Ishikawa (cell line): Measurements from ENCODE around the gene ZCCHC24.

Source experiments
- CEBPB ChIP-seq: IDR thresholded peaks from 2 replicates; pipeline ENCODE4 v1.6.1; 2012
- CREB1 ChIP-seq: IDR thresholded peaks from 2 replicates; pipeline ENCODE4 v1.6.1; 2012; ENCODE audit warnings: low read depth
- EGR1 ChIP-seq: IDR thresholded peaks from 2 replicates; pipeline ENCODE4 v1.6.1; 2012
- EP300 ChIP-seq: IDR thresholded peaks from 2 replicates; pipeline ENCODE4 v1.6.1; 2012; ENCODE audit warnings: borderline replicate concordance
- FOXM1 ChIP-seq: IDR thresholded peaks from 2 replicates; pipeline ENCODE4 v1.6.1; 2012; ENCODE audit warnings: low read depth, borderline replicate concordance
- MAX ChIP-seq: IDR thresholded peaks from 2 replicates; pipeline ENCODE4 v1.6.1; 2012
- NFIC ChIP-seq: IDR thresholded peaks from 2 replicates; pipeline ENCODE4 v1.6.1; 2012
- RAD21 ChIP-seq: IDR thresholded peaks from 2 replicates; pipeline ENCODE4 v1.6.1; 2012; ENCODE audit warnings: low read depth
- REST ChIP-seq: IDR thresholded peaks from 2 replicates; pipeline ENCODE4 v1.6.1; 2012; ENCODE audit warnings: low read depth, mild to moderate bottlenecking
- TAF1 ChIP-seq: IDR thresholded peaks from 2 replicates; pipeline ENCODE4 v1.6.1; 2012; ENCODE audit warnings: low read depth, mild to moderate bottlenecking
- TCF12 ChIP-seq: IDR thresholded peaks from 2 replicates; pipeline ENCODE4 v1.6.1; 2012; ENCODE audit warnings: low read depth
- TEAD4 ChIP-seq: IDR thresholded peaks from 2 replicates; pipeline ENCODE4 v1.6.1; 2012
- USF1 ChIP-seq: IDR thresholded peaks from 2 replicates; pipeline ENCODE4 v1.6.1; 2012
- YY1 ChIP-seq: IDR thresholded peaks from 2 replicates; pipeline ENCODE4 v1.6.1; 2012; ENCODE audit warnings: low read depth
- ZBTB7A ChIP-seq: IDR thresholded peaks from 2 replicates; pipeline ENCODE4 v1.6.1; 2012; ENCODE audit warnings: low read depth

The ZCCHC24 gene

GRCh38 chr10:79435271-79436065 is 10.0 kb downstream of the ZCCHC24 start:
- no peak for TF ChIP-seq NFIC
- no peak for TF ChIP-seq CREB1
- no peak for TF ChIP-seq FOXM1
- TF ChIP-seq CEBPB = no peak
- TF ChIP-seq MAX = no peak
- no peak for TF ChIP-seq TAF1
- no peak for TF ChIP-seq USF1
- no peak for TF ChIP-seq TEAD4
- TF ChIP-seq ZBTB7A = no peak

- TF ChIP-seq CREB1 = no peak
These were observed 10.6 kb downstream of the ZCCHC24 start for GRCh38 chr10:79434821-79435251.

- TF ChIP-seq CEBPB (no peak), TEAD4 (no peak), CREB1 (no peak), ZBTB7A (no peak), MAX (no peak), RAD21 (no peak), TAF1 (no peak), YY1 (no peak), FOXM1 (no peak), EGR1 (no peak), REST (no peak), EP300 (no peak), NFIC (no peak)
These were observed 11.2 kb downstream of the ZCCHC24 start for GRCh38 chr10:79434223-79434687.

- TF ChIP-seq USF1 (no peak), NFIC (no peak), EP300 (no peak), TAF1 (no peak), REST (no peak), TEAD4 (no peak), EGR1 (no peak), TCF12 (no peak), MAX (no peak), ZBTB7A (no peak), CEBPB (no peak), CREB1 (no peak), FOXM1 (no peak), RAD21 (no peak), YY1 (no peak)
These were observed 11.9 kb downstream of the ZCCHC24 start for GRCh38 chr10:79433324-79434222.

GRCh38 chr10:79431891-79432831 is 13.3 kb downstream of the ZCCHC24 start:
- TF ChIP-seq EP300 (no peak), TEAD4 (no peak), TAF1 (no peak), CREB1 (no peak), NFIC (no peak), EGR1 (no peak), MAX (no peak), TCF12 (no peak), FOXM1 (no peak), RAD21 (no peak), REST (no peak), CEBPB (no peak), YY1 (no peak), ZBTB7A (no peak), USF1 (no peak)
